ENCODE data around the gene PORCN.

- TF ChIP-seq CTCF (IDR thresholded peaks at IDR 0.05) (no peak), GABPB1 (CRISPR knock-in tag; IDR thresholded peaks at IDR 0.05) (no peak), NFATC4 (CRISPR knock-in tag; IDR thresholded peaks at IDR 0.05) (no peak), OVOL2 (CRISPR knock-in tag; IDR thresholded peaks at IDR 0.05; ENCODE audit: borderline replicate concordance) (no peak), SP1 (CRISPR knock-in tag; conservative IDR thresholded peaks at IDR 0.05) (no peak), ETV6 (CRISPR knock-in tag; IDR thresholded peaks at IDR 0.05) (no peak), ELF4 (CRISPR knock-in tag; IDR thresholded peaks at IDR 0.05; ENCODE audit: low read depth) (no peak), USF2 (CRISPR knock-in tag; IDR thresholded peaks at IDR 0.05) (no peak), MYBL2 (CRISPR knock-in tag; IDR thresholded peaks at IDR 0.05) (no peak), CBFB (CRISPR knock-in tag; IDR thresholded peaks at IDR 0.05; ENCODE audit: low read depth) (no peak), AR (CRISPR knock-in tag; IDR thresholded peaks at IDR 0.05) (no peak), ZNF121 (CRISPR knock-in tag; IDR thresholded peaks at IDR 0.05) (no peak), USF1 (CRISPR knock-in tag; IDR thresholded peaks at IDR 0.05) (no peak), NFYB (CRISPR knock-in tag; conservative IDR thresholded peaks at IDR 0.05; ENCODE audit: low read depth) (no peak)
Measured at GRCh38 chrX:48460031-48460430, 48.8 kb upstream of the PORCN start.

All from WTC11 (cell line).